GM21737 (cell line): ENCODE data around the gene SNU13.
"Not testable (repeated sequence)": the region's sequence is repeated elsewhere in the genome, so short reads cannot be mapped to it uniquely, and the experiment has no call there.

ENCODE experiments used
- ATAC-seq: cut with Tn5 transposase; IDR thresholded peaks from one replicate; pipeline ENCODE4 v1.9.1; 2021; ENCODE audit warnings: mild to moderate bottlenecking, moderate library complexity; ENCODE audit not compliant: unreplicated experiment

The SNU13 gene

DNA sequence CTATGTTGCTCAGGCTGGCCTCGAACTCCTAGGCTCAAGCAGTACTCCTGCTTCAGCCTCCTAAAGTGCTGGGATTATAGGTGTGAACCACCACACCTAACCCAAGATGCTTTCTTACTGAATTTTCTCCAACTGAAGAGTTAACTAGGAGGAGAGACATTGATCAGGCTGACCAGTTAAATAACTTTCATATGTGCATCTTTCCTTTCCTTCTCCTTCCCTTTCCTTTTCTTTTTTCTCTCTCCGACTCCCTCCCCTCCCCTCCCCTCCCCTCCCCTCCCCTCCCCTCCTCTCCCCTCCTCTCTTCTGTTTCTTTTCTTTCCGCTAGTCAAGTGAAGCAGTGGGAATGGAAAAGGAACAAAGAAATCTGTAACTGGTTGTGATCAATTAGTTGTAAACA is 40.9 kb downstream of the SNU13 start:
- ATAC-seq = no peak

- ATAC-seq = no peak
Observed at GRCh38 chr22:41642331-41643110, 46.1 kb downstream of the SNU13 start.

- ATAC-seq = no peak
Observed at GRCh38 chr22:41641854-41642253, 46.8 kb downstream of the SNU13 start.

DNA sequence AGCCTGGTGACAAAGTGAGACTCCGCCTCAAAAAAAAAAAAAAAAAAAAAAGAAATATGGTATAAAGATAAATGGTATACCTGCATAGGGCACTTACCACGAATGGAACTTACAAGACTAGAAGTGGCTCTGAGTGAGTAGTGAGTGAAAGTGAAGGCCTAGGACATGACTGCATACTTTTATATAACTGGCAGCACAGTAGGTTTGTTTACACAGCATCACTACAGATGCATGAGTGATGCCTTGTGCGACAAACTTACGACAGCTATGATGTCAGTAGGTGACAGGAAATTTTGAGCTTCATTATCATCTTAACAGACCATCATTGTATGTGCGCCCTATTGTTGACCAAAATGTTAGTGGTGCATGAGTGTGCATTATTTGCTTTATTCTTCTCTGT is 49.9 kb downstream of the SNU13 start:
- ATAC-seq = no peak

DNA sequence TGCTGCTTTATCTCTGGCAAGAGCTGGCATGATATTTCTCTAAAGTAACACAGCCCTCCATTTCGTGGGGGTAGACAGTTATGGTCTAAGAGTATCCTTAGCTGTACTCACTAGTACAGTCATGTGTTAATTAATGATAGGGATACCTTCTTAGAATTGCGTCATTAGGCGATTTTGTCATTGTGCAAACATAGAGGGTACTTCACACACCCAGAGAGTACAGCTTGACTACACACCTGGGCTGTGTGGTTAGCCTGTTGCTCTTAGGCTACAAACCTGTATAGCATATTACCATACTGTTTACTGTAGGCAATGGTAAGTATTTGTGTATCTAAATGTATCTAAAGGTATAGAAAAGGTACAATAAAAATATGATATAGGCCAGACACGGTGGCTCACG is 50.5 kb downstream of the SNU13 start:
- ATAC-seq = no peak

DNA sequence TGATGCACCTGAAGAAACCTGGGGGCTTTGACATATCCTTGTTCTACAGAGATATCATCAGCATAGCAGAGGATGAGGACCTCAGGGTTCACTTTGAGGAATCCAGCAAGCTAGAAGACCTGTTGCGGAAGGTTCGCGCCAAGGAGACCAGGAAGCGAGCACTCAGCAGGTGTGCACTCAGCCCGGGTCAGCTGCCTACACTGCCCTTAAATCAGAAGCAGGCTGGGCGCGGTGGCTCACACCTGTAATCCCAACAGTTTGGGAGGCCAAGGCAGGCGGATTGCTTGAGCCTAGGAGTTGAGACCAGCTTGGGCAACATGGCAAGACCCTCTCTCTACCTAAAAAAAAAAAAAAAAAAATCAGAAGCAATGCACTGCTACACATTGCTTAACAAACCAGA is 51.0 kb downstream of the SNU13 start:
- not testable (repeated sequence) for ATAC-seq

DNA sequence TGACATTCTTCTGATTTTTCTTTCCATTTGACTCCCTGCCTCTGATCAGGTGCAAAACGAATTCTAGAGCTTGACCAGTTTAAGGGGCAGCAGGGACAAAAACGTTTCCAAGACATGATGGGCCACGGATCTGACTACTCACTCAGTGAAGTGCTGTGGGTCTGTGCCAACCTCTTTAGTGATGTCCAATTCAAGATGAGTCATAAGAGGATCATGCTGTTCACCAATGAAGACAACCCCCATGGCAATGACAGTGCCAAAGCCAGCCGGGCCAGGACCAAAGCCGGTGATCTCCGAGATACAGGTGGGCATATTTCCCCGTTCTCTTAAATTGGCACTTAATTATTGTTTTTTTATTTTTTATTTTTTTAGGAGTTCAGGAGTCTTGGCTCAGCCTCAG is 52.2 kb downstream of the SNU13 start:
- ATAC-seq = no peak

- ATAC-seq = not testable (repeated sequence)
Observed at GRCh38 chr22:41634610-41635009, 54.1 kb downstream of the SNU13 start.

DNA sequence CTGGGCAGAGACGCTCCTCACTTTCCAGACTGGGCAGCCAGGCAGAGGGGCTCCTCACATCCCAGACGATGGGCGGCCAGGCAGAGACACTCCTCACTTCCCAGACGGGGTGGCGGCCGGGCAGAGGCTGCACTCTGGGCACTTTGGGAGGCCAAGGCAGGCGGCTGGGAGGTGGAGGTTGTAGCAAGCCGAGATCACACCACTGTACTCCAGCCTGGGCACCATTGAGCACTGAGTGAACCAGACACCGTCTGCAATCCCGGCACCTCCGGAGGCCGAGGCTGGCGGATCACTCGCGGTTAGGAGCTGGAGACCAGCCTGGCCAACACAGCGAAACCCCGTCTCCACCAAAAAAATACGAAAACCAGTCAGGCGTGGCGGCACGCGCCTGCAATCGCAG is 57.1 kb downstream of the SNU13 start:
- ATAC-seq = not testable (repeated sequence)

DNA sequence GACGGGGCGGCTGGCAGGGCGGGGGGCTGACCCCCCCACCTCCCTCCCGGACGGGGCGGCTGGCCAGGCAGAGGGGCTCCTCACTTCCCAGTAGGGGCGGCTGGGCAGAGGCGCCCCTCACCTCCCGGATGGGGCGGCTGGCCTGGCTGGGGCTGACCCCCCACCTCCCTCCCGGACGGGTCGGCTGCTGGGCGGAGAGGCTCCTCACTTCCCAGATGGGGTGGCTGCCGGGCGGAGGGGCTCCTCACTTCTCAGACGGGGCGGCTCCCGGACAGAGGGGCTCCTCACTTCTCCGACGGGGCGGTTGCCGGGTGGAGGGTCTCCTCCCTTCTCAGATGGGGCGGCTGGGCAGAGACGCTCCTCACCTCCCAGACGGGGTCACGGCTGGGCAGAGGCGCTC is 57.6 kb downstream of the SNU13 start:
- not testable (repeated sequence) for ATAC-seq

- no peak for ATAC-seq
Observed at GRCh38 chr22:41625577-41625976, 63.1 kb downstream of the SNU13 start.
